GM10266 (cell line): Measurements from ENCODE around the gene CTNNA2.

ENCODE experiments used
- DNase-seq: peaks from one replicate; pipeline ENCODE4 v3.0.0; 2012; ENCODE audit errors: extremely low spot score
- CTCF ChIP-seq: IDR thresholded peaks from 2 replicates; pipeline ENCODE4 v1.5.1; 2012; ENCODE audit warnings: mild to moderate bottlenecking, low read depth; ENCODE audit not compliant: control insufficient read depth, insufficient read depth; ENCODE audit errors: missing control alignments

Gene CTNNA2

GRCh38 chr2:80417737-80418136 lies 904.9 kb downstream of the CTNNA2 start:
- TF ChIP-seq CTCF: no peak

GRCh38 chr2:80420530-80421208 lies 907.8 kb downstream of the CTNNA2 start:
- TF ChIP-seq CTCF: no peak
- no peak for DNase-seq

More at GRCh38 chr2:80417737-80418136, 904.9 kb downstream of the CTNNA2 start:
- DNase-seq: no peak

DNA sequence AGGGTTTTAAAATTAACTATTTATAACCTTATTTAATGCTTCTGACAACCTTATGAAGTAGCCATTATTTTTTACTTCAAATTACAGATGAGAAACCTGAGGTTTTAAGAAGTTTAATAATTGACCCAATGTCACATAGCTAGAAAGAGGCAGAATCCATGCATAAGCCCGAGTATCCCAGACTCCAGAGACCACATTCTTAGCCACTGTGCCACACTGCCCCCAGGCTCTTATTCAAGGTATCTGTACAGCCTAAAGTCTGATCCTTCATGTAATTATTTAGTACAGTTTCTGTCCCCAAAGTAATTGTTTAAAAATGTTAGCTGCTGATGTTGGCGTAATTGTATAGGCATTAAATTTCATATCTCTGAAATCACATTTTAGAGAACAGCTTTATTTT lies 916.4 kb downstream of the CTNNA2 start:
- DNase-seq: no peak
- TF ChIP-seq CTCF: no peak

DNA sequence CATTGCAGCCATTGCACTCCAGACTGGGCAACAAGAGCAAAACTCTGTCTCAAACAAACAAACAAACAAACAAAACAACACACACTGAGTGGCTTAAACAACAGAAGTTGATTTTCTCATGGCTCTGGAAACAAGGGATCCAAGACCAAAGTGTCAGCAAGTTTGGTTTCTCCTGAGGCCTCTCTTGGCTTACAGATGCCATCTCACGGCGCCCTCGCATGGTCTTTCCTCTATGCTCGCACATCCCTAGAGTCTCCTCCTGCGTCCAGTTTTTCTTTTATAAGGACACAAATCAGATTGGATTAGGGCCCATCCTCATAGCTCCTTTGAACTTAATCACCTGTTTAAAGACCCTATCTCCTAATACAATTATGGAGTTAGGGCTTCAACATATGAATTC lies 925.1 kb downstream of the CTNNA2 start:
- no peak for TF ChIP-seq CTCF
- no peak for DNase-seq

DNA sequence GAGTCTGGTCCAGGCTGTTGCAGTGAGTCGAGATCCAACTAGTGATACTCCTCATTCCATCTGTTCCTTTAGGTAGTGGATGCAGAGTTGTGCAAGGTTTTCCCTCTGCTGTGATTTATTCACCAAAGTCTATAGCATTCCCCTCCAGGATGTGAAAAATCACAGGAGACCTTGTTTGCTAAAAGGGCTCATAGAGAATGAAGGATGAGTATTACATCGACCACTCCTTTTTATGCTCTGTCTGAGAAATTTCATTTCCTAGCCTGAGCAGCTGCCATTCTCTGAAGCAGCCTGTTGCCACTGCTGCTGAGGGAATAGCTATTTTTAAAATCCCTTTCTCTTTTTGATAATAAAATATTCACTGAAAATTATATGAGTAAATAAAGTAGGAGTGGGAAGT lies 925.8 kb downstream of the CTNNA2 start:
- no peak for TF ChIP-seq CTCF
- DNase-seq: no peak

- no peak for DNase-seq
- TF ChIP-seq CTCF: no peak
Observed at GRCh38 chr2:80454628-80455027, 941.8 kb downstream of the CTNNA2 start.

GRCh38 chr2:80459028-80459427 lies 946.2 kb downstream of the CTNNA2 start:
- no peak for DNase-seq
- no peak for TF ChIP-seq CTCF
